SU-DHL-6 (cell line): ENCODE results near the gene LSS.

Experiments
- H2AFZ ChIP-seq: fragments of 200-600 bp; sonication (generic); 2 replicates; pipeline ENCODE4 v1.6.1; 2014; ENCODE audit warnings: low read depth, mild to moderate bottlenecking, moderate library complexity, mixed read lengths, antibody characterized with exemption, low read length; ENCODE audit not compliant: severe bottlenecking
- H3F3A ChIP-seq: fragments of 200-600 bp; shearing (Covaris generic); 2 replicates; pipeline ENCODE4 v1.6.0; 2016; ENCODE audit warnings: antibody characterized with exemption, mild to moderate bottlenecking; ENCODE audit not compliant: insufficient read depth
- H3K27ac ChIP-seq: fragments of 200-600 bp; sonication (generic); 2 replicates; pipeline ENCODE4 v1.5.1; 2016; ENCODE audit warnings: low read depth, mild to moderate bottlenecking, low read length, moderate library complexity, mixed read lengths
- H3K27me3 ChIP-seq: fragments of 200-600 bp; sonication (generic), shearing (Covaris generic); 2 replicates; pipeline ENCODE4 v1.6.0; 2014; ENCODE audit warnings: mild to moderate bottlenecking, low read length
- H3K36me3 ChIP-seq: fragments of 200-600 bp; sonication (generic); 2 replicates; pipeline ENCODE4 v1.6.1; 2014; ENCODE audit warnings: mild to moderate bottlenecking, low read length, mixed read lengths
- H3K4me2 ChIP-seq: fragments of 300-600, 200-600 bp; shearing (Covaris generic), sonication (generic); 2 replicates; pipeline ENCODE4 v1.6.0; 2014; ENCODE audit warnings: low read length, low read depth, mild to moderate bottlenecking; ENCODE audit not compliant: poor library complexity, severe bottlenecking
- H3K4me3 ChIP-seq: fragments of 200-600 bp; sonication (generic); 2 replicates; pipeline ENCODE4 v1.5.1; 2014; ENCODE audit warnings: antibody characterized with exemption, low read length, mild to moderate bottlenecking, mixed read lengths; ENCODE audit not compliant: insufficient read depth, poor library complexity, severe bottlenecking
- H3K79me2 ChIP-seq: fragments of 200-600 bp; sonication (generic); 2 replicates; pipeline ENCODE4 v1.6.1; 2014; ENCODE audit warnings: mild to moderate bottlenecking, low read length, moderate library complexity; ENCODE audit not compliant: insufficient read depth
- H3K9ac ChIP-seq: fragments of 200-600 bp; sonication (generic); 2 replicates; pipeline ENCODE4 v1.7.0; 2014; ENCODE audit warnings: mild to moderate bottlenecking, low read length
- H3K9me2 ChIP-seq: fragments of 200-600 bp; sonication (generic); replicated peaks from 2 replicates; pipeline ENCODE4 v1.6.1; 2014; ENCODE audit warnings: low read length; ENCODE audit not compliant: insufficient read depth
- H3K9me3 ChIP-seq: fragments of 200-600 bp; sonication (generic); 2 replicates; pipeline ENCODE4 v1.6.1; 2014; ENCODE audit warnings: low read length, mixed read lengths; ENCODE audit not compliant: insufficient read depth
- H4K20me1 ChIP-seq: fragments of 200-600 bp; sonication (generic); 2 replicates; pipeline ENCODE4 v1.6.1; 2014; ENCODE audit warnings: low read depth, mild to moderate bottlenecking, antibody characterized with exemption, low read length, moderate library complexity, mixed read lengths
- EZH2phosphoT487 ChIP-seq: fragments of 200-600 bp; sonication (generic), shearing (Covaris generic); conservative IDR thresholded peaks from 2 replicates; pipeline ENCODE4 v1.6.1; 2018; ENCODE audit warnings: mild to moderate bottlenecking, antibody characterized with exemption, low read length, moderate library complexity, mixed read lengths
- TF ChIP-seq, protein P1 (sequence below): fragments of 200-600 bp; sonication (generic); IDR thresholded peaks from one replicate; pipeline ENCODE4 v1.5.1; 2017; ENCODE audit warnings: antibody characterized with exemption, mild to moderate bottlenecking, low read length, moderate library complexity; ENCODE audit not compliant: insufficient read depth, poor library complexity, severe bottlenecking

LSS gene

DNA sequence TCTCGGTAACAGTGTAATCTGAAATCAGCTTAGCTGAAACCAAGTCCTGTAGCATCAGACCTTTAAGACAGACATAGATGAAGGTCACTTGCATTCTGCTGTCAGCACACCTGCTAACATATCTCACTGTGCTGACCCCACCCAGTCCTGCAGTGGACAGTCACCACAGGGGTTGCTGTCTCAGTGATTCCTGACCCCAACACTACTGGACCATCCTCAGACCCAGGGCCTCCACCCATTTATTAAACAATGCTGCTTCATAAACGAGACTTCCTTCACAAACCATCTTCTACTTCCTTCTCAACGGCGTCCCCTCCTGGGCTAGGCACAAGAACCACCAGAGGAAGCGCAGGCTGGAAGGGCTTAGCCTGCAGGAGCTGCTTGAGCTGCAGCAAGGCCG, 17.8 kb upstream of the LSS start:
- H3K27ac ChIP-seq, result no peak overlapping the region
- 0 out of 2 replicates have a peak, but pooled peaks cover 5% of the 10 kb centered on the region for H3F3A ChIP-seq
- H3K4me3 ChIP-seq, result no peak overlapping the region
- no peaks in the 10 kb centered on the region for H4K20me1 ChIP-seq
- H3K36me3 ChIP-seq, result peaks cover 26% of the 10 kb centered on the region
- no peak overlapping the region for H3K9ac ChIP-seq
- no peak overlapping the region for H2AFZ ChIP-seq
- H3K9me2 ChIP-seq, result no peaks in the 10 kb centered on the region
- no peaks in the 10 kb centered on the region; the same call in 1 of the 2 replicates for H3K79me2 ChIP-seq
- no peaks in the 10 kb centered on the region for H3K27me3 ChIP-seq
- no peak for TF ChIP-seq EZH2phosphoT487
- TF ChIP-seq, protein P1, sequence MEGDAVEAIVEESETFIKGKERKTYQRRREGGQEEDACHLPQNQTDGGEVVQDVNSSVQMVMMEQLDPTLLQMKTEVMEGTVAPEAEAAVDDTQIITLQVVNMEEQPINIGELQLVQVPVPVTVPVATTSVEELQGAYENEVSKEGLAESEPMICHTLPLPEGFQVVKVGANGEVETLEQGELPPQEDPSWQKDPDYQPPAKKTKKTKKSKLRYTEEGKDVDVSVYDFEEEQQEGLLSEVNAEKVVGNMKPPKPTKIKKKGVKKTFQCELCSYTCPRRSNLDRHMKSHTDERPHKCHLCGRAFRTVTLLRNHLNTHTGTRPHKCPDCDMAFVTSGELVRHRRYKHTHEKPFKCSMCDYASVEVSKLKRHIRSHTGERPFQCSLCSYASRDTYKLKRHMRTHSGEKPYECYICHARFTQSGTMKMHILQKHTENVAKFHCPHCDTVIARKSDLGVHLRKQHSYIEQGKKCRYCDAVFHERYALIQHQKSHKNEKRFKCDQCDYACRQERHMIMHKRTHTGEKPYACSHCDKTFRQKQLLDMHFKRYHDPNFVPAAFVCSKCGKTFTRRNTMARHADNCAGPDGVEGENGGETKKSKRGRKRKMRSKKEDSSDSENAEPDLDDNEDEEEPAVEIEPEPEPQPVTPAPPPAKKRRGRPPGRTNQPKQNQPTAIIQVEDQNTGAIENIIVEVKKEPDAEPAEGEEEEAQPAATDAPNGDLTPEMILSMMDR, result no peak
- H3K9me3 ChIP-seq, result no peaks in the 10 kb centered on the region
- H3K4me2 ChIP-seq, result no peak overlapping the region

DNA sequence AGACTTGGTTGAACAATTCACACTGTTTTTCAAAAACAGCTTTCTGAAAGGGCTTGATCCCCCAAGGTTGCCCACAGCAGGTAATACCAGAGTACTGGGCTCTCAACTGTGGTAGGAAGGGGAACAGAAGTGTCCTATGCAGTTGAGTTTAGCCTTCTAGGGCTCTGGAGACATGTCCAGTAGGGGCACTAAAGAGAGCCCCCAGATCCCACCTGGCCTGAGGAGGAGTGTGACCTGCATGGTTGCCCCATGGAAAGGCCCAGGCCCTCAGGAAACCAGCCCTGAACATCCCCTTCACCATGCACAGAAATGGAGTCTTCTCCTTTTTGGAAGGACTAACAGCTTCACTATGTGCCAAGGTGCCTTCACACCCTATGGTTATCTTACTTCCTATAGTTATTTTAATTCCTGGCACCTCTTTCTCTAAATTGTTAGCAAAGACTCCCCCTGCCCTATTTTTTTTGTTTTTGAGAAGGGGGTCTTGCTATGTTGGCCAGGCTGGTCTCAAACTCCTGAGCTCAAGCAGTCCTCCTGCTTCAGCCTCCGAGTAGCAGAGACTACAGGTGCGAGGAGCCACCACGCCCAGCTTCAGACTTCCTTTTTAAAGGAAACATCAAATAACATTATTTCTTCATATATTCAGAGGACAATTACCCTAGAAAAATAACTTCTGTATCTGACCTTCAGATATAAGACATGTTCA, 16.8 kb upstream of the LSS start:
- Histone ChIP-seq H3K9me3 (no peaks in the 10 kb centered on the region), H2AFZ (no peak overlapping the region), H3K27me3 (no peaks in the 10 kb centered on the region), H3K4me3 (no peak overlapping the region), H4K20me1 (no peaks in the 10 kb centered on the region), H3K4me2 (no peak overlapping the region), H3K9ac (no peak overlapping the region), H3K79me2 (no peaks in the 10 kb centered on the region; the same call in 1 of the 2 replicates), H3K36me3 (peaks cover 18% of the 10 kb centered on the region), H3K27ac (no peak overlapping the region), H3F3A (0 out of 2 replicates have a peak, but pooled peaks cover 5% of the 10 kb centered on the region), H3K9me2 (no peaks in the 10 kb centered on the region)
- TF ChIP-seq EZH2phosphoT487, result no peak
- TF ChIP-seq, protein P1, result no peak

- no peak overlapping the region for H3K4me2 ChIP-seq
- no peak for TF ChIP-seq EZH2phosphoT487
- TF ChIP-seq, protein P1, result no peak
- no peak overlapping the region for H2AFZ ChIP-seq
- H3K9me3 ChIP-seq, result no peaks in the 10 kb centered on the region
- H3K27ac ChIP-seq, result no peak overlapping the region
- H3K9ac ChIP-seq, result no peak overlapping the region
- no peaks in the 10 kb centered on the region for H3K27me3 ChIP-seq
- 0 out of 2 replicates have a peak, but pooled peaks cover 5% of the 10 kb centered on the region for H3F3A ChIP-seq
- no peak overlapping the region for H3K4me3 ChIP-seq
- H3K79me2 ChIP-seq, result no peaks in the 10 kb centered on the region; the same call in 1 of the 2 replicates
- no peaks in the 10 kb centered on the region for H4K20me1 ChIP-seq
- peaks cover 16% of the 10 kb centered on the region for H3K36me3 ChIP-seq
- H3K9me2 ChIP-seq, result no peaks in the 10 kb centered on the region
Measured at GRCh38 chr21:46244602-46245001, 16.0 kb upstream of the LSS start.
